Measurements from ENCODE around the gene SYNGAP1. TPM values are rescaled to one million over a fixed set of nuclear protein-coding genes. Genes with fewer than 3 reads are reported as not detected.

The SYNGAP1 gene
- total RNA-seq, 3 donors from 2014 or later (not counting 1 experiment from before 2014, with no cell fraction given), result 43.5 to 61.6 (median 55.8) TPM

DNA sequence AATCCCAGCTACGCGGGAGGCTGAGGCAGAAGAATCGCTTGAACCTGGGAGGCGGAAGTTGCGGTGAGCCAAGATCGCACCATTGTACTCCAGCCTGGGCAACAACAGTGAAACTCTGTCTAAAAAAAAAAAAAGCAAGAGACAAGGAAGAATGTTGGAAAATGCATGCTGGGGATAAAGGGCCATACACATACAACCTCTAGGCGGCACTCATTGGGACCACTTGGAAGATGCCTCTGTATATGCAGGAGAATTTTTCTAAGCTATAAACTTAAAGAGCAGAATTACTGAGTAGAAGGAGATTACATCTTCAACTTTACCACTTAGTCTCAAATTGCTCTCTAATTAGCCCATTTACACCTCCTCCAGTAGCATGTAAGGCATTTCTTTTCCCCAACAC is 77.3 kb downstream of the SYNGAP1 start:
- DNase-seq, result no peak
- H3K27ac ChIP-seq (ENCODE audit: low read length), result no peak overlapping the region
- intact Hi-C loops (cut with micrococcal nuclease), result no loop called here
- H3K36me3 ChIP-seq (ENCODE audit: control insufficient read depth, insufficient read depth, low read length), result no peaks in the 10 kb centered on the region
- H3K27ac Mint-ChIP-seq, result no peak overlapping the region
- no peak for ATAC-seq
- H3K4me3 ChIP-seq (ENCODE audit: low read length), result no peak overlapping the region
- TF ChIP-seq, protein P1, sequence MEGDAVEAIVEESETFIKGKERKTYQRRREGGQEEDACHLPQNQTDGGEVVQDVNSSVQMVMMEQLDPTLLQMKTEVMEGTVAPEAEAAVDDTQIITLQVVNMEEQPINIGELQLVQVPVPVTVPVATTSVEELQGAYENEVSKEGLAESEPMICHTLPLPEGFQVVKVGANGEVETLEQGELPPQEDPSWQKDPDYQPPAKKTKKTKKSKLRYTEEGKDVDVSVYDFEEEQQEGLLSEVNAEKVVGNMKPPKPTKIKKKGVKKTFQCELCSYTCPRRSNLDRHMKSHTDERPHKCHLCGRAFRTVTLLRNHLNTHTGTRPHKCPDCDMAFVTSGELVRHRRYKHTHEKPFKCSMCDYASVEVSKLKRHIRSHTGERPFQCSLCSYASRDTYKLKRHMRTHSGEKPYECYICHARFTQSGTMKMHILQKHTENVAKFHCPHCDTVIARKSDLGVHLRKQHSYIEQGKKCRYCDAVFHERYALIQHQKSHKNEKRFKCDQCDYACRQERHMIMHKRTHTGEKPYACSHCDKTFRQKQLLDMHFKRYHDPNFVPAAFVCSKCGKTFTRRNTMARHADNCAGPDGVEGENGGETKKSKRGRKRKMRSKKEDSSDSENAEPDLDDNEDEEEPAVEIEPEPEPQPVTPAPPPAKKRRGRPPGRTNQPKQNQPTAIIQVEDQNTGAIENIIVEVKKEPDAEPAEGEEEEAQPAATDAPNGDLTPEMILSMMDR (IDR thresholded peaks at IDR 0.05), result no peak
- H3K36me3 Mint-ChIP-seq, result no peaks in the 10 kb centered on the region
- H3K9me3 ChIP-seq (ENCODE audit: control insufficient read depth, insufficient read depth, low read length), result no peaks in the 10 kb centered on the region
- no peak overlapping the region for H3K4me3 Mint-ChIP-seq
- WGBS (ENCODE audit: insufficient coverage), result over 99% methylated on average over 6 of the region's 7 CpGs
- H3K4me1 Mint-ChIP-seq, result no peaks in the 10 kb centered on the region
- no peaks in the 10 kb centered on the region for H3K27me3 ChIP-seq (ENCODE audit: control insufficient read depth, insufficient read depth, low read length)
- no peaks in the 10 kb centered on the region for H3K9me3 Mint-ChIP-seq
- no peaks in the 10 kb centered on the region for H3K4me1 ChIP-seq (ENCODE audit: control insufficient read depth, insufficient read depth, low read length)
- no peaks in the 10 kb centered on the region for H3K27me3 Mint-ChIP-seq (ENCODE audit: low read depth in 2 of 2)

DNA sequence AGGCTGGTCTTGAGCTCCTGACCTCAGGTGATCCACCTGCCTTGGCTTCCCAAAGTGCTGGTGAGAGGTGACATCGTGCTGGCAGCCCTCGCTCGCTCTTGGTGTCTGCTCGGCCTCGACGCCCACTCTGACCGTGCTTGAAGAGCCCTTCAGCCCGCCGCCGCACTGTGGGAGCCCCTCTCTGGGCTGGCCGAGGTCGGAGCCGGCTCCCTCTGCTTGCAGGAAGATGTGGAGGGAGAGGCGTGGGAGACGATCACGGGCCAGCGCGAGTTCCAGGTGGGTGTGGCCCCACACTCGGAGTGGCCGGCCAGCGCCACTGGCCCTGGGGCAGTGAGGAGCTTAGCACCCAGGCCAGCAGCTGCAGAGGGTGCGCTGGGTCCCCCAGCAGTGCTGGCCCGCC is 82.6 kb downstream of the SYNGAP1 start:
- no peak overlapping the region for H3K27ac Mint-ChIP-seq
- Histone ChIP-seq H3K9me3 (ENCODE audit: control insufficient read depth, insufficient read depth, low read length) (no peaks in the 10 kb centered on the region), H3K27ac (ENCODE audit: low read length) (no peak overlapping the region), H3K27me3 (ENCODE audit: control insufficient read depth, insufficient read depth, low read length) (no peaks in the 10 kb centered on the region), H3K36me3 (ENCODE audit: control insufficient read depth, insufficient read depth, low read length) (no peaks in the 10 kb centered on the region), H3K4me1 (ENCODE audit: control insufficient read depth, insufficient read depth, low read length) (no peaks in the 10 kb centered on the region), H3K4me3 (ENCODE audit: low read length) (no peak overlapping the region)
- DNase-seq (no peak), ATAC-seq (no peak)
- H3K36me3 Mint-ChIP-seq, result no peaks in the 10 kb centered on the region
- H3K4me3 Mint-ChIP-seq, result no peak overlapping the region
- intact Hi-C loops (cut with micrococcal nuclease), result no loop called here
- peaks cover 5 to 6% of the 10 kb centered on the region in 2 donors for H3K27me3 Mint-ChIP-seq (ENCODE audit: low read depth in 2 of 2)
- TF ChIP-seq, protein P1 (IDR thresholded peaks at IDR 0.05), result no peak
- H3K4me1 Mint-ChIP-seq, result no peaks in the 10 kb centered on the region
- no peaks in the 10 kb centered on the region for H3K9me3 Mint-ChIP-seq
- 91% methylated on average over 23 of the region's 23 CpGs for WGBS (ENCODE audit: insufficient coverage)

DNA sequence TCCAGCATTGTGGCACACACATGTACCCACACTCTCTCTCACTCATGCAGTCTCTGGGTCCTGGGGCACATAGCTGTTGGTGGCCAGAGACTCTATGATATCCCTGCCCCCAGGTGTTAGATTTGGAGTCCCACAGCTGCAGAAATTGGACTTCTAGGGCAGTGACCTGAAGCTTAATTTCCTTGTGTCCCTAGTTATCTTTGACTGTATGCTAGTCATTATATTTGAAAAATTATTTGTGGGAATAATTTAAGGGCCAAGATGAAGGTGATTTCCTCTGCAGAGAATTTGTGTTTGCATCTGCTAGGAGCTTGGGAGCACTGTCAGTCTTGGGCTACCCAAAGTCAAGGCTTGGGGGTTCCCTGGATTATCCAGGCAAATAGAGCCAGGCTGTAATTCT is 84.6 kb downstream of the SYNGAP1 start:
- Mint-ChIP-seq H3K36me3 (no peaks in the 10 kb centered on the region), H3K27ac (no peak overlapping the region), H3K9me3 (no peaks in the 10 kb centered on the region), H3K4me3 (no peak overlapping the region), H3K4me1 (no peaks in the 10 kb centered on the region), H3K27me3 (ENCODE audit: low read depth in 2 of 2) (peaks cover 11 to 15% of the 10 kb centered on the region in 2 donors)
- no peaks in the 10 kb centered on the region for H3K9me3 ChIP-seq (ENCODE audit: control insufficient read depth, insufficient read depth, low read length)
- TF ChIP-seq, protein P1 (IDR thresholded peaks at IDR 0.05), result no peak
- ATAC-seq (no peak), DNase-seq (no peak)
- H3K27ac ChIP-seq (ENCODE audit: low read length), result no peak overlapping the region
- no peaks in the 10 kb centered on the region for H3K27me3 ChIP-seq (ENCODE audit: control insufficient read depth, insufficient read depth, low read length)
- peaks cover 5% of the 10 kb centered on the region for H3K4me1 ChIP-seq (ENCODE audit: control insufficient read depth, insufficient read depth, low read length)
- H3K36me3 ChIP-seq (ENCODE audit: control insufficient read depth, insufficient read depth, low read length), result no peaks in the 10 kb centered on the region
- H3K4me3 ChIP-seq (ENCODE audit: low read length), result no peak overlapping the region
- intact Hi-C loops (cut with micrococcal nuclease), result no loop called here

Other genes starting within 250 kb of the SYNGAP1 start
- 1 to 10 TPM in 1 of 3 donors, under 1 TPM in 2; 0.93 to 2.0 (median 0.94) TPM for gene COL11A2, start 227.6 kb upstream of the SYNGAP1 start, total RNA-seq
- gene RXRB, start 219.4 kb upstream of the SYNGAP1 start, total RNA-seq, result 10 to 100 TPM; 72.3 to 96.4 (median 73.9) TPM
- gene SLC39A7, start 219.2 kb upstream of the SYNGAP1 start, total RNA-seq, result 10 to 100 TPM; 38.9 to 45.7 (median 45.6) TPM
- 1 to 10 TPM; 5.4 to 7.7 (median 6.8) TPM for gene HSD17B8, start 215.4 kb upstream of the SYNGAP1 start, total RNA-seq
- gene RING1, start 211.6 kb upstream of the SYNGAP1 start, total RNA-seq, result 10 to 100 TPM; 34.5 to 40.3 (median 36.5) TPM
- gene VPS52, start 148.2 kb upstream of the SYNGAP1 start, total RNA-seq, result 100 to 1,000 TPM in 1 of 3 donors, 10 to 100 TPM in 2; 98.0 to 112 (median 99.4) TPM
- 1,000 to 10,000 TPM; 1,182 to 1,707 (median 1,500) TPM for gene RPS18, start 148.0 kb upstream of the SYNGAP1 start, total RNA-seq
- 10 to 100 TPM; 22.7 to 24.1 (median 23.1) TPM for gene B3GALT4, start 142.9 kb upstream of the SYNGAP1 start, total RNA-seq
- 10 to 100 TPM; 33.6 to 56.3 (median 47.0) TPM for gene WDR46, start 130.8 kb upstream of the SYNGAP1 start, total RNA-seq
- 10 to 100 TPM; 19.2 to 26.5 (median 22.7) TPM for gene PFDN6, start 130.5 kb upstream of the SYNGAP1 start, total RNA-seq
- 10 to 100 TPM; 80.7 to 91.4 (median 84.9) TPM for gene RGL2, start 121.1 kb upstream of the SYNGAP1 start, total RNA-seq
- 100 to 1,000 TPM; 404 to 457 (median 446) TPM for gene TAPBP, start 106.0 kb upstream of the SYNGAP1 start, total RNA-seq
- gene ZBTB22, start 102.3 kb upstream of the SYNGAP1 start, total RNA-seq, result 10 to 100 TPM; 20.4 to 34.0 (median 25.9) TPM
- 10 to 100 TPM; 50.7 to 76.7 (median 51.6) TPM for gene DAXX, start 97.1 kb upstream of the SYNGAP1 start, total RNA-seq
- 1 to 10 TPM; 2.7 to 4.6 (median 3.3) TPM for gene KIFC1, start 28.2 kb upstream of the SYNGAP1 start, total RNA-seq
- gene PHF1, start 9.1 kb upstream of the SYNGAP1 start, total RNA-seq, result 100 to 1,000 TPM; 262 to 392 (median 322) TPM
- gene CUTA, start 2.0 kb upstream of the SYNGAP1 start, total RNA-seq, result 100 to 1,000 TPM; 166 to 186 (median 184) TPM
- gene ZBTB9, start 34.5 kb downstream of the SYNGAP1 start, total RNA-seq, result 1 to 10 TPM; 3.8 to 5.1 (median 3.9) TPM
- 10 to 100 TPM; 36.3 to 49.8 (median 40.7) TPM for gene BAK1, start 160.2 kb downstream of the SYNGAP1 start, total RNA-seq
- 10 to 100 TPM; 45.5 to 66.7 (median 46.0) TPM for gene ITPR3, start 201.3 kb downstream of the SYNGAP1 start, total RNA-seq